ENCODE data around the gene COX11. TPM values are rescaled to one million over a fixed set of nuclear protein-coding genes. Genes with fewer than 3 reads are reported as not detected.
A peak's percentile ranks its signal among the peaks of the same experiment; 100 is the strongest.

COX11 gene, protein sequence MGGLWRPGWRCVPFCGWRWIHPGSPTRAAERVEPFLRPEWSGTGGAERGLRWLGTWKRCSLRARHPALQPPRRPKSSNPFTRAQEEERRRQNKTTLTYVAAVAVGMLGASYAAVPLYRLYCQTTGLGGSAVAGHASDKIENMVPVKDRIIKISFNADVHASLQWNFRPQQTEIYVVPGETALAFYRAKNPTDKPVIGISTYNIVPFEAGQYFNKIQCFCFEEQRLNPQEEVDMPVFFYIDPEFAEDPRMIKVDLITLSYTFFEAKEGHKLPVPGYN
- 10 to 100 TPM; 19.3 to 63.4 (median 37.5) TPM for total RNA-seq

DNA sequence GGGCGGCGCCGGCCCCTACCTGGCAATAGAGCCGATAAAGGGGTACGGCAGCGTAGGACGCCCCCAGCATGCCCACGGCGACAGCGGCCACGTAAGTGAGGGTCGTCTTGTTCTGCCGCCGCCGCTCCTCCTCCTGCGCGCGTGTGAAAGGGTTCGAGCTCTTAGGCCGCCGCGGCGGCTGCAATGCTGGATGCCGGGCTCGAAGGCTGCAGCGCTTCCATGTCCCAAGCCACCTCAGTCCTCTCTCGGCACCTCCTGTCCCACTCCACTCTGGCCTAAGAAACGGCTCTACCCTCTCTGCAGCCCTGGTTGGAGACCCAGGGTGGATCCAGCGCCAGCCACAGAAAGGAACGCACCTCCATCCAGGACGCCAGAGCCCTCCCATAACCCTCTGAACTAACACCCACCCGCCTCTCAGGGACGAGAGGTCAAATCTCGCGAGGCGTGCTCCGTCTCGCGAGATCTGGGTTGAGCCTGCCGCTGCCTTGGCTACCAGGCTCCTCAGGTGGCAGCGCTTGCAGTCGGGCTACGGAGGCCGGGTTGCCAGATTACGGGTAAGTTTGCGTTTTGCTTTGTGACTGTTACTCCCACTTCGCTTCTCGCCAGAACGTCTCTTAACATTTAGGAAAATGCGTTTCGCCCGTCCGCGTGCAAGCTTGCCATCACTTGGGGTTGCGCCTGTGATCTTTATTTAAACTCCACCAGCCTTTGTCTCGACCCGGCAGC, at the start of gene COX11, which contains the start of gene STXBP4:
TSS of gene COX11 (minus strand) at position 393 of the 726 bp plus-strand sequence. CDS start at position 385, 8 bp downstream.
TSS of gene STXBP4 (plus strand) at position 504 of the 726 bp plus-strand sequence. CDS start 17,455 bp downstream, outside the sequence.
- no peaks in the 10 kb centered on the region for H3K27me3 ChIP-seq
- DNase-seq: peak; percentile 96
- peak within 1 kb of the TSS; percentile 75 to 99 (median 88) for H3K4me3 ChIP-seq
- intact Hi-C loops (cut with DNase I; ENCODE audit: low total_unique reads) (no loop called here), in situ Hi-C loops (cut with MboI; ENCODE audit: low pct_ligation_motif_present in 1 of 4, low pct_unique_long_range_greater_than_20kb in 1 of 4, low sequenced_read_pairs in 3 of 4) (no loop called here)
- H3K4me1 ChIP-seq: peaks cover 5 to 32% (median 22%) of the 10 kb centered on the region in 4 donors
- H3K27ac ChIP-seq: peak within 1 kb of the TSS; percentile 86 to 95 (median 91)
- 0% methylated on average over 56 of the region's 57 CpGs; no CpG with 5 or more reads in 1 of the 2 donors for WGBS, 2 donors (ENCODE audit: low coverage in 1 of 2)
- peaks cover 0 to 13% (median 4%) of the 10 kb centered on the region in 4 donors for H3K36me3 ChIP-seq
- no peaks in the 10 kb centered on the region for H3K9me3 ChIP-seq
- TF ChIP-seq, protein P1, sequence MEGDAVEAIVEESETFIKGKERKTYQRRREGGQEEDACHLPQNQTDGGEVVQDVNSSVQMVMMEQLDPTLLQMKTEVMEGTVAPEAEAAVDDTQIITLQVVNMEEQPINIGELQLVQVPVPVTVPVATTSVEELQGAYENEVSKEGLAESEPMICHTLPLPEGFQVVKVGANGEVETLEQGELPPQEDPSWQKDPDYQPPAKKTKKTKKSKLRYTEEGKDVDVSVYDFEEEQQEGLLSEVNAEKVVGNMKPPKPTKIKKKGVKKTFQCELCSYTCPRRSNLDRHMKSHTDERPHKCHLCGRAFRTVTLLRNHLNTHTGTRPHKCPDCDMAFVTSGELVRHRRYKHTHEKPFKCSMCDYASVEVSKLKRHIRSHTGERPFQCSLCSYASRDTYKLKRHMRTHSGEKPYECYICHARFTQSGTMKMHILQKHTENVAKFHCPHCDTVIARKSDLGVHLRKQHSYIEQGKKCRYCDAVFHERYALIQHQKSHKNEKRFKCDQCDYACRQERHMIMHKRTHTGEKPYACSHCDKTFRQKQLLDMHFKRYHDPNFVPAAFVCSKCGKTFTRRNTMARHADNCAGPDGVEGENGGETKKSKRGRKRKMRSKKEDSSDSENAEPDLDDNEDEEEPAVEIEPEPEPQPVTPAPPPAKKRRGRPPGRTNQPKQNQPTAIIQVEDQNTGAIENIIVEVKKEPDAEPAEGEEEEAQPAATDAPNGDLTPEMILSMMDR (IDR thresholded peaks at IDR 0.05): peak; percentile 33 to 59 (median 47)
- no peak for TF ChIP-seq EP300 (IDR thresholded peaks at IDR 0.05; ENCODE audit: low read depth)
- peak; percentile 71 for TF ChIP-seq POLR2A (IDR thresholded peaks at IDR 0.05)
- peak; percentile 70 to 90 (median 88) for TF ChIP-seq POLR2AphosphoS5 (IDR thresholded peaks at IDR 0.05)

GRCh38 chr17:55005520-55005919, 37.1 kb upstream of the COX11 start:
- H3K36me3 ChIP-seq: peaks cover 0 to 10% (median 0%) of the 10 kb centered on the region in 4 donors
- no peaks in the 10 kb centered on the region for H3K9me3 ChIP-seq
- H3K4me3 ChIP-seq: no peak overlapping the region
- no peaks in the 10 kb centered on the region for H3K4me1 ChIP-seq
- intact Hi-C loops (cut with DNase I; ENCODE audit: low total_unique reads): no loop called here
- no peak overlapping the region for H3K27ac ChIP-seq
- TF ChIP-seq EP300 (IDR thresholded peaks at IDR 0.05; ENCODE audit: low read depth) (no peak), POLR2A (IDR thresholded peaks at IDR 0.05) (no peak), POLR2AphosphoS5 (IDR thresholded peaks at IDR 0.05) (no peak)
- TF ChIP-seq, protein P1 (IDR thresholded peaks at IDR 0.05): peak; percentile 12 to 35 (median 26)
- no peaks in the 10 kb centered on the region for H3K27me3 ChIP-seq
- 96 to 100% methylated on average over 1 of the region's 1 CpG for WGBS, 2 donors (ENCODE audit: low coverage in 1 of 2)
- in situ Hi-C loops (cut with MboI; ENCODE audit: low pct_ligation_motif_present in 1 of 4, low pct_unique_long_range_greater_than_20kb in 1 of 4, low sequenced_read_pairs in 3 of 4): no loop called here
- no peak for DNase-seq

GRCh38 chr17:55004484-55004883, 36.0 kb upstream of the COX11 start:
- Histone ChIP-seq H3K27ac (no peak overlapping the region), H3K9me3 (no peaks in the 10 kb centered on the region), H3K27me3 (no peaks in the 10 kb centered on the region), H3K36me3 (peaks cover 0 to 10% (median 0%) of the 10 kb centered on the region in 4 donors), H3K4me3 (no peak overlapping the region), H3K4me1 (no peaks in the 10 kb centered on the region)
- intact Hi-C loops (cut with DNase I; ENCODE audit: low total_unique reads) (no loop called here), in situ Hi-C loops (cut with MboI; ENCODE audit: low pct_ligation_motif_present in 1 of 4, low pct_unique_long_range_greater_than_20kb in 1 of 4, low sequenced_read_pairs in 3 of 4) (no loop called here)
- no peak for DNase-seq
- TF ChIP-seq POLR2AphosphoS5 (IDR thresholded peaks at IDR 0.05) (no peak), POLR2A (IDR thresholded peaks at IDR 0.05) (no peak), EP300 (IDR thresholded peaks at IDR 0.05; ENCODE audit: low read depth) (no peak)
- TF ChIP-seq, protein P1 (IDR thresholded peaks at IDR 0.05): no peak
- WGBS, 2 donors (ENCODE audit: low coverage in 1 of 2): 89 to 100% methylated on average over 2 to 5 of the region's 5 CpGs

GRCh38 chr17:55002458-55002857, 34.0 kb upstream of the COX11 start:
- intact Hi-C loops (cut with DNase I; ENCODE audit: low total_unique reads): no loop called here
- in situ Hi-C loops (cut with MboI; ENCODE audit: low pct_ligation_motif_present in 1 of 4, low pct_unique_long_range_greater_than_20kb in 1 of 4, low sequenced_read_pairs in 3 of 4): no loop called here
- H3K27ac ChIP-seq: no peak overlapping the region
- H3K9me3 ChIP-seq: no peaks in the 10 kb centered on the region
- H3K36me3 ChIP-seq: no peaks in the 10 kb centered on the region
- no peaks in the 10 kb centered on the region for H3K4me1 ChIP-seq
- no peak for TF ChIP-seq POLR2AphosphoS5 (IDR thresholded peaks at IDR 0.05)
- TF ChIP-seq POLR2A (IDR thresholded peaks at IDR 0.05): no peak
- TF ChIP-seq, protein P1 (IDR thresholded peaks at IDR 0.05): no peak
- TF ChIP-seq EP300 (IDR thresholded peaks at IDR 0.05; ENCODE audit: low read depth): no peak
- H3K4me3 ChIP-seq: no peak overlapping the region
- DNase-seq: no peak
- H3K27me3 ChIP-seq: no peaks in the 10 kb centered on the region

Data from transverse colon (tissue), 4 donors.